HEK293 (cell line): ENCODE measurements around the gene C11orf98.

Experiments used
- ATF2 ChIP-seq: fragments of 450-650 bp; formaldehyde crosslinking; IDR thresholded peaks from 2 replicates; pipeline ENCODE4 v1.5.1; 2016; ENCODE audit warnings: missing biosample characterization, missing genetic modification characterization, low read depth
- CTCF ChIP-seq: fragments of 450-650 bp; formaldehyde crosslinking; IDR thresholded peaks from 2 replicates; pipeline ENCODE4 v1.5.1; 2016; ENCODE audit warnings: missing biosample characterization, missing genetic modification characterization
- SP2 ChIP-seq: fragments of 450-650 bp; formaldehyde crosslinking; IDR thresholded peaks from 2 replicates; pipeline ENCODE4 v1.5.1; 2016; ENCODE audit warnings: missing biosample characterization, missing genetic modification characterization
- ZNF157 ChIP-seq: fragments of 450-650 bp; formaldehyde crosslinking; IDR thresholded peaks from 2 replicates; pipeline ENCODE4 v1.5.1; 2016; ENCODE audit warnings: missing biosample characterization, missing genetic modification characterization
- ZNF211 ChIP-seq: fragments of 450-650 bp; formaldehyde crosslinking; IDR thresholded peaks from 2 replicates; pipeline ENCODE4 v1.5.1; 2016; ENCODE audit warnings: low read depth, missing biosample characterization, missing genetic modification characterization
- ZSCAN23 ChIP-seq: fragments of 450-650 bp; formaldehyde crosslinking; IDR thresholded peaks from 2 replicates; pipeline ENCODE4 v1.5.1; 2016; ENCODE audit warnings: missing biosample characterization, missing genetic modification characterization

DNA sequence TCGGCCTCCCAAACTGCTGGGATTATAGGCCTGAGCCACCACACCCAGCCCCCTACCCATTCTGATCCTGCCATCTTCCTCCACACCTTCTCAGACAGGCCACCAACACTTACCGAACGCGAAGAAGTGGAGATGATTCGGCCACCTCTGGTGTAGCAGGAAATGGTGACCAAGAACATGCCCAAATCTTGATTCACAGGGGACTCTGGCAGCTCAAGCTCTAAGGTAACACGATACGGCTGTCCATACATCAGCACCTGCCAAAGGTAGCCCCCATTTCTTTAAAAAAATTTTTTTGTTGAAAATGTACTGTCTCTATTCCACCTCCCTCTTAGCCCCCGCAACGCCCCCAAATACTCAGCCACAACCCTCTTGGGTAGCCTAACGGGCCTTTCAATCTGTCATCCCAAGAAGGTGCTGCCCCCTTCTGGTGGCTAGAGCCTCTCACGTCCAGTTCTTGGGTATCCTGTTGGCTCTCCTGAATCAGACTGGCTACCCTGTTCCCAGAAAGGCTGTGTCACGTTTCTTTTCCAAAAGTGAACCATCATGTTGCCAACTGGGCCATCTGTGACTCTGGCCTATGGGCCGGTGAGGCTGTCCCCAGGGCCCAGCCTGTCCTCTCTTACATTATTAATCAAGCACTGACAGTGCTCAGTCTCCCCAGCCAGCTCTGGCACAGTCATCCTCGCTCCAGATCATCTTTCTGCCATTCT, 29.6 kb upstream of the C11orf98 start:
- TF ChIP-seq ZNF211 (tag by site-specific recombination), result no peak
- no peak for TF ChIP-seq ZSCAN23 (tag by site-specific recombination)
- no peak for TF ChIP-seq SP2 (tag by site-specific recombination)
- TF ChIP-seq ZNF157 (tag by site-specific recombination), result no peak
- TF ChIP-seq CTCF, result peak; percentile 11; the same call in 1 of the 2 replicates
- TF ChIP-seq ATF2 (tag by site-specific recombination), result no peak
